ENCODE data around the gene VWF. TPM values are rescaled to one million over a fixed set of nuclear protein-coding genes. Genes with fewer than 3 reads are reported as not detected.

Gene VWF
- total and polyA plus RNA-seq, 2 experiments from 2014 or later, result 0.42 to 0.56 TPM

DNA sequence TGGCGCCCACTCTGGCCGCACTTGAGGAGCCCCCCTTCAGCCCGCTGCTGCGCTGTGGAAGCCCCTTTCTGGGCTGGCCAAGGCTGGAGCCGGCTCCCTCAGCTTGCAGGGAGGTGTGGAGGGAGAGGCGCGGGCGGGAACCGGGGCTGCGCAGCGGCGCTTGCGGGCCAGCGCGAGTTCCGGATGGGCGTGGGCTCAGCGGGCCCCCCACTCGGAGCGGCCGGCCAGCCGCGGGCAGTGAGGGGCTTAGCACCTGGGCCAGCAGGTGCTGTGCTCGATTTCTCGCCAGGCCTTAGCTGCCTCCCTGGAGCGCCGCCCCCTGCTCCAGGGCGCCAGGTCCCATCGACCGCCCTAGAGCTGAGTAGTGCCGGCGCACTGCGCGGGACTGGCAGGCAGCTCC, 8.0 kb upstream of the VWF start (continued):
- TF ChIP-seq, protein P1, sequence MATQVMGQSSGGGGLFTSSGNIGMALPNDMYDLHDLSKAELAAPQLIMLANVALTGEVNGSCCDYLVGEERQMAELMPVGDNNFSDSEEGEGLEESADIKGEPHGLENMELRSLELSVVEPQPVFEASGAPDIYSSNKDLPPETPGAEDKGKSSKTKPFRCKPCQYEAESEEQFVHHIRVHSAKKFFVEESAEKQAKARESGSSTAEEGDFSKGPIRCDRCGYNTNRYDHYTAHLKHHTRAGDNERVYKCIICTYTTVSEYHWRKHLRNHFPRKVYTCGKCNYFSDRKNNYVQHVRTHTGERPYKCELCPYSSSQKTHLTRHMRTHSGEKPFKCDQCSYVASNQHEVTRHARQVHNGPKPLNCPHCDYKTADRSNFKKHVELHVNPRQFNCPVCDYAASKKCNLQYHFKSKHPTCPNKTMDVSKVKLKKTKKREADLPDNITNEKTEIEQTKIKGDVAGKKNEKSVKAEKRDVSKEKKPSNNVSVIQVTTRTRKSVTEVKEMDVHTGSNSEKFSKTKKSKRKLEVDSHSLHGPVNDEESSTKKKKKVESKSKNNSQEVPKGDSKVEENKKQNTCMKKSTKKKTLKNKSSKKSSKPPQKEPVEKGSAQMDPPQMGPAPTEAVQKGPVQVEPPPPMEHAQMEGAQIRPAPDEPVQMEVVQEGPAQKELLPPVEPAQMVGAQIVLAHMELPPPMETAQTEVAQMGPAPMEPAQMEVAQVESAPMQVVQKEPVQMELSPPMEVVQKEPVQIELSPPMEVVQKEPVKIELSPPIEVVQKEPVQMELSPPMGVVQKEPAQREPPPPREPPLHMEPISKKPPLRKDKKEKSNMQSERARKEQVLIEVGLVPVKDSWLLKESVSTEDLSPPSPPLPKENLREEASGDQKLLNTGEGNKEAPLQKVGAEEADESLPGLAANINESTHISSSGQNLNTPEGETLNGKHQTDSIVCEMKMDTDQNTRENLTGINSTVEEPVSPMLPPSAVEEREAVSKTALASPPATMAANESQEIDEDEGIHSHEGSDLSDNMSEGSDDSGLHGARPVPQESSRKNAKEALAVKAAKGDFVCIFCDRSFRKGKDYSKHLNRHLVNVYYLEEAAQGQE (IDR thresholded peaks at IDR 0.05; ENCODE audit: unreplicated experiment), result no peak
- TF ChIP-seq ZNF331 (CRISPR knock-in tag; IDR thresholded peaks at IDR 0.05; ENCODE audit: low read depth) (no peak), CREB1 (CRISPR knock-in tag; IDR thresholded peaks at IDR 0.05; ENCODE audit: low read depth) (no peak), EZH2phosphoT487 (IDR thresholded peaks at IDR 0.05; ENCODE audit: unreplicated experiment) (no peak), EZH2 (IDR thresholded peaks at IDR 0.05; ENCODE audit: low read depth, unreplicated experiment) (no peak), NANOG (IDR thresholded peaks at IDR 0.05; ENCODE audit: borderline replicate concordance) (no peak), POLR2AphosphoS5 (IDR thresholded peaks at IDR 0.05; ENCODE audit: low read depth) (no peak), JUNB (IDR thresholded peaks at IDR 0.05; ENCODE audit: unreplicated experiment) (no peak)
- TF ChIP-seq, protein P2, sequence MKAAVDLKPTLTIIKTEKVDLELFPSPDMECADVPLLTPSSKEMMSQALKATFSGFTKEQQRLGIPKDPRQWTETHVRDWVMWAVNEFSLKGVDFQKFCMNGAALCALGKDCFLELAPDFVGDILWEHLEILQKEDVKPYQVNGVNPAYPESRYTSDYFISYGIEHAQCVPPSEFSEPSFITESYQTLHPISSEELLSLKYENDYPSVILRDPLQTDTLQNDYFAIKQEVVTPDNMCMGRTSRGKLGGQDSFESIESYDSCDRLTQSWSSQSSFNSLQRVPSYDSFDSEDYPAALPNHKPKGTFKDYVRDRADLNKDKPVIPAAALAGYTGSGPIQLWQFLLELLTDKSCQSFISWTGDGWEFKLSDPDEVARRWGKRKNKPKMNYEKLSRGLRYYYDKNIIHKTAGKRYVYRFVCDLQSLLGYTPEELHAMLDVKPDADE (IDR thresholded peaks at IDR 0.05), result no peak
- TF ChIP-seq, protein P3, sequence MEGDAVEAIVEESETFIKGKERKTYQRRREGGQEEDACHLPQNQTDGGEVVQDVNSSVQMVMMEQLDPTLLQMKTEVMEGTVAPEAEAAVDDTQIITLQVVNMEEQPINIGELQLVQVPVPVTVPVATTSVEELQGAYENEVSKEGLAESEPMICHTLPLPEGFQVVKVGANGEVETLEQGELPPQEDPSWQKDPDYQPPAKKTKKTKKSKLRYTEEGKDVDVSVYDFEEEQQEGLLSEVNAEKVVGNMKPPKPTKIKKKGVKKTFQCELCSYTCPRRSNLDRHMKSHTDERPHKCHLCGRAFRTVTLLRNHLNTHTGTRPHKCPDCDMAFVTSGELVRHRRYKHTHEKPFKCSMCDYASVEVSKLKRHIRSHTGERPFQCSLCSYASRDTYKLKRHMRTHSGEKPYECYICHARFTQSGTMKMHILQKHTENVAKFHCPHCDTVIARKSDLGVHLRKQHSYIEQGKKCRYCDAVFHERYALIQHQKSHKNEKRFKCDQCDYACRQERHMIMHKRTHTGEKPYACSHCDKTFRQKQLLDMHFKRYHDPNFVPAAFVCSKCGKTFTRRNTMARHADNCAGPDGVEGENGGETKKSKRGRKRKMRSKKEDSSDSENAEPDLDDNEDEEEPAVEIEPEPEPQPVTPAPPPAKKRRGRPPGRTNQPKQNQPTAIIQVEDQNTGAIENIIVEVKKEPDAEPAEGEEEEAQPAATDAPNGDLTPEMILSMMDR (conservative IDR thresholded peaks at IDR 0.05; ENCODE audit: low read depth in 2 of 2), result no peak

DNA sequence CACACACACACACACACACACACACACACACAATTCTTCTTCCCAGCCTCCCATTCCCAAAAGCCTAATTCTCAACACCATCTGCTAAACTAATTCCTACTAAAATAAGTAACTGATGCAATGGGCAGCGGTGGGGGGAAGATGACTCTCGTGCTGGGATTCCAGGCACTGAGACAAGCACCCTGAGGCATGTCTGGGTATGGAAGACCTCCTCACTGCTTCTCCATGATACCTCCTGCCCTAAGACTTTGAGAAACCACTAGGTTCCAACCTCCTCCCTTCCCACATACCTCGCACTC, 789 bp upstream of the VWF start:
- no peaks in the 10 kb centered on the region for H4K20me1 ChIP-seq (replicated peaks; ENCODE audit: insufficient read depth)
- Mint-ChIP-seq H3K27me3 (ENCODE audit: insufficient read depth, low read depth, poor library complexity) (peaks cover 8% of the 10 kb centered on the region), H3K4me1 (no peaks in the 10 kb centered on the region), H3K9me3 (no peaks in the 10 kb centered on the region), H3K4me3 (no peak overlapping the region), H3K36me3 (ENCODE audit: low read depth) (no peaks in the 10 kb centered on the region), H3K27ac (no peak overlapping the region; the same call in 1 of the 2 replicates)
- DNase-seq (ENCODE audit: low spot score) (no peak), ATAC-seq (no peak)
- TF ChIP-seq ZNF331 (CRISPR knock-in tag; IDR thresholded peaks at IDR 0.05; ENCODE audit: low read depth) (no peak), EZH2 (IDR thresholded peaks at IDR 0.05; ENCODE audit: low read depth, unreplicated experiment) (no peak), EZH2phosphoT487 (IDR thresholded peaks at IDR 0.05; ENCODE audit: unreplicated experiment) (no peak), NANOG (IDR thresholded peaks at IDR 0.05; ENCODE audit: borderline replicate concordance) (no peak), ZNF114 (CRISPR knock-in tag; IDR thresholded peaks at IDR 0.05) (no peak), STAT1 (IDR thresholded peaks at IDR 0.05; ENCODE audit: unreplicated experiment) (no peak)
- TF ChIP-seq, protein P3 (conservative IDR thresholded peaks at IDR 0.05; ENCODE audit: low read depth in 2 of 2), result no peak
- no peaks in the 10 kb centered on the region for H3K79me2 ChIP-seq (replicated peaks; ENCODE audit: insufficient read depth)
- no peaks in the 10 kb centered on the region; the same call in 1 of the 2 replicates for H3K9me2 ChIP-seq (ENCODE audit: insufficient read depth)
- no peaks in the 10 kb centered on the region for H3K27me3 ChIP-seq (ENCODE audit: insufficient read depth)
- no peak overlapping the region for H3K27ac ChIP-seq (ENCODE audit: low read depth)
- H3K4me1 ChIP-seq (ENCODE audit: insufficient read depth), result no peaks in the 10 kb centered on the region
- no peak overlapping the region for H3K4me2 ChIP-seq
- H3K36me3 ChIP-seq (ENCODE audit: insufficient read depth), result no peaks in the 10 kb centered on the region
- no peak overlapping the region for H2AFZ ChIP-seq
- H3F3A ChIP-seq (replicated peaks; ENCODE audit: low read depth), result no peaks in the 10 kb centered on the region
- H3K4me3 ChIP-seq, result no peak overlapping the region
